HG02798 (cell line): ENCODE measurements around the gene GSE1.

Experiments used
- ATAC-seq: cut with Tn5 transposase; IDR thresholded peaks from one replicate; pipeline ENCODE4 v1.9.1; 2021; ENCODE audit warnings: mild to moderate bottlenecking; ENCODE audit not compliant: unreplicated experiment, poor library complexity

Gene GSE1

DNA sequence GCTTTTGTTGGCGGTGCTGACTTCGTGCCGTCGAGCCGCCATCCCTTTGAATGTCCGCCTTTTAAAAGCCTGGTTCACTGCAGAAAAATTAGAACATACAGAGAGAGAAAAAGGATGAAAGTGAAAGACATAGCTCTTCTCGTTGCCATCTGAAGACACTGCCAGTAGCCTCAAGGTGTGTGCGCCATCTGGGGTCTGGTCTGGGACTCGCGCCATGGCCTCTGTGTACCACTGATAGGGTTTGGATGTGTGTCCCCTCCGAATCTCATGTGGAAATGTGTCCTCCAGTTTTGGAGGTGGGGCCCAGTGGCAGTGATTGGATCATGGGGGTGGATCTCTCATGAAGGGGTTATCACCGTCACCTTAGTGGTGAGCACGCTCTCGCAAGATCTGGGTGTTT is 15.5 kb downstream of the GSE1 start:
- ATAC-seq, result no peak

DNA sequence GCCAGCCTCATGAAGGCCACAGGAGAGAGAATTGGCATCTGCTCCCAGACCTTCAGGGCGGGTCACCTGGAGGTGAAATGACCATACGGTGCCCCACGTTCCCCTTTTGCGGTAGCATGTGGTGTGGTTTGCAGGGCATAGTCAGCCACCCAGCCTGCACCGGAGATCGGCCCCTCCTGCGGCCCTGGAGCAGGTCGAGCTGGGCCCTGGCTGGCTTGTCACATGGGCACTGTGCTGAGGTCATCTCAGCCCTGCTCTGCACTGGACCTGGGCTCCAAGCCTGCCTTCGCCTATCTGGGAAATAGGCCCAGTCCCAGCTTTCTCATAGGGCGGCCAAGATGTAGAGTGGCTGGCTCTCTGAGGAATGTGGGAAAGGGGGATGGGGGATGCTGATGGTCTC is 16.2 kb downstream of the GSE1 start:
- ATAC-seq, result no peak

DNA sequence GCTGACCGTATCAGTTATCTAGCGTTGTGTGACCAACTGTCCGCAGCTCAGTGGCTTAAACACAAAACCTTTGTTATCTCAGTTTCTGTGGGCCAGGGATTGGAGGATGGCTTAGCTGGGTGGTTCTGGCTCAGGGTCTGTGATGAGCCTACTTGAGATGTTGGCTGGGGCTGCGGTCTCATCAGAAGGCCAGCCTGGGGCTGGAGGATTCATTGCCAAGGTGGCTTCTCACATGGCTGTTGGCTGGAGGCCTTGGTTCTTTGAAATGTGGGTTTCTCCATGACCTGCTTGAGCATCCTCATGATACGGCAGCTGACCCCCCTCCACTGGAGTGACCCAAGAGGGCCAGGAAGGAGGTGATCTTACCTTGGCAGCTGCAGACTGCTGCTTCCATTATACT is 16.7 kb downstream of the GSE1 start:
- ATAC-seq, result no peak

GRCh38 chr16:85631230-85631629 is 18.1 kb downstream of the GSE1 start:
- ATAC-seq, result no peak

DNA sequence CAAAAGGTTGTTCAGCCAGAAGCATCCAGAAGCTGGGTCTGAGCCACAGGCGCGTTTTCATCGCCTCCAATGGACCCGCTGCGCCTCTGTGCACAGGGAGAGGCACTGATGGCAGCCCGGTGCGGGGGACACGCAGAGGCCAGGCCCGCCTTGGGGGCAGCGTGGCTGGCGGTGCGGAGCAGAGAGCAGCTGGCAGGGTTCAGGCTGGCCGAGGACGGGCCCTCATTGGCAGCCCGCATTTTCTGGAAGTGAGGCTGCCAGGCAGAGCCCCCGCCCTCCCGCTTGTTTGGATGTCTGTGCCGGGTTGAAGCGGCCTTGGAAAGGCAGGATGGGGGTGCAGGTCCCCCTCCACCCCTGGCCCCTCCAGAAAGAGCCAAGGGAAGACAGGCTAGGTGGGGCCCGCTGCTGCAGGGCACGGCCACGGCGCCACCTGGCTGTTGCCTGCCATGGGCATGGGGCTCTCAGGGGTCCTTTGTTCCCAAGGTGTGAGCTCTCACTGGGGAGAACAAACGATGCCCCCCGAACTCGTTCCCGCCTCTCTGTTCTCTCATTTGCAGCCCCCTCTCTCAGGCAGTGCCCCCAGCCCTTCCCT is 18.8 kb downstream of the GSE1 start:
- no peak for ATAC-seq

- no peak for ATAC-seq
Observed at GRCh38 chr16:85632709-85633437, 19.8 kb downstream of the GSE1 start.

DNA sequence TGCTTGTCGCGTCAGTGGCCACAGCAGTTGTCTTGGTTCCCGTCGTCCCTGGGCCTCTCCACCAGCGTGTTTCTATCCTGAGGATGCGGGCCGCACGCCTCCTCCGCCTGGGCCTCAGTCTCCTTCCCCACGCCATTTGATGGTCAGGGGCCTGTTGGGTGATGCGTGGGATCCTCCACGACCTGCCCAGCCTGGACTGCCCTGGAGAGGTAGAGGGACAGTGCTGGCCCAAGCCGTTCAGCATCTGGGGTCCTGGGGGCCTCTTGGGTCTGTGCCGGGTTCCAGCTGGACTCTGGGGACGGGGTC is 20.3 kb downstream of the GSE1 start:
- no peak for ATAC-seq

GRCh38 chr16:85633888-85634287 is 20.8 kb downstream of the GSE1 start:
- no peak for ATAC-seq

- no peak for ATAC-seq
Observed at GRCh38 chr16:85634747-85635544, 21.8 kb downstream of the GSE1 start.

GRCh38 chr16:85635545-85636140 is 22.5 kb downstream of the GSE1 start:
- no peak for ATAC-seq

- no peak for ATAC-seq
Observed at GRCh38 chr16:85636234-85636812, 23.2 kb downstream of the GSE1 start.

DNA sequence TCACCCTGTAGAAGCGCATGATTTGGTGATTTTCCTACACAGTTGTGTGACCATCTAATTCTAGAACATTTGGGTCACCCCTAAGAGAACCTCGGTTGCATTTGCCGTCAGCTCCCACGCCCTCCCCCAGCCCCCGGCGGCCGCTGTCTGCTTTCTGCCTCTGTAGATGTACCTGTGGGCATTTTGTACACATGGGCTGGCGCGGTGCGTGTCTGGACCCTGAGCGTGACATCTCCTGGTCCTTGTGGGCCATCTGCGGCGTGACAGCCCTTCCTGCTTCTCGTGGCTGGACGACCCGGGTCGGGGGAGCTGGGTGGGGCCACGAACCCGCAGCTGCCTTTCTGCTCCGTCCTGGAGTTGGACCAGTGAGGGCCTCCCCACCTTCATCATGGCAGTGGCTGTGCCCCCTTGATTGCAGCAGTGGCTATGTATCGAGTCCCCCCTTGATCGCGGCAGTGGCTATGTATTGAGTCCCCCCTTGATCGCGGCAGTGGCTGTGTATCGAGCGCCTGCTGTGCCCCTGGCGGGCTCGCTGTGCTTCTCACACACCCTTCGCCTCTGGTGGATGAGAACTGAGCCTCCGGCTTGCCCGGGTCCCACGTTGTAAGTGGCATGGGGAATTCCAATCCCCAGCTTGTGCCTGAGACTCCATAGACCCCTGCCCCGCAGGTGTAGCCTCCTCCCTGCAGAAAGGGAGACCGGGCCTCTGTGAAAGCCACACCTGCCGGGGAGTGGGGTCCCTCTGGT is 24.1 kb downstream of the GSE1 start:
- ATAC-seq, result no peak

DNA sequence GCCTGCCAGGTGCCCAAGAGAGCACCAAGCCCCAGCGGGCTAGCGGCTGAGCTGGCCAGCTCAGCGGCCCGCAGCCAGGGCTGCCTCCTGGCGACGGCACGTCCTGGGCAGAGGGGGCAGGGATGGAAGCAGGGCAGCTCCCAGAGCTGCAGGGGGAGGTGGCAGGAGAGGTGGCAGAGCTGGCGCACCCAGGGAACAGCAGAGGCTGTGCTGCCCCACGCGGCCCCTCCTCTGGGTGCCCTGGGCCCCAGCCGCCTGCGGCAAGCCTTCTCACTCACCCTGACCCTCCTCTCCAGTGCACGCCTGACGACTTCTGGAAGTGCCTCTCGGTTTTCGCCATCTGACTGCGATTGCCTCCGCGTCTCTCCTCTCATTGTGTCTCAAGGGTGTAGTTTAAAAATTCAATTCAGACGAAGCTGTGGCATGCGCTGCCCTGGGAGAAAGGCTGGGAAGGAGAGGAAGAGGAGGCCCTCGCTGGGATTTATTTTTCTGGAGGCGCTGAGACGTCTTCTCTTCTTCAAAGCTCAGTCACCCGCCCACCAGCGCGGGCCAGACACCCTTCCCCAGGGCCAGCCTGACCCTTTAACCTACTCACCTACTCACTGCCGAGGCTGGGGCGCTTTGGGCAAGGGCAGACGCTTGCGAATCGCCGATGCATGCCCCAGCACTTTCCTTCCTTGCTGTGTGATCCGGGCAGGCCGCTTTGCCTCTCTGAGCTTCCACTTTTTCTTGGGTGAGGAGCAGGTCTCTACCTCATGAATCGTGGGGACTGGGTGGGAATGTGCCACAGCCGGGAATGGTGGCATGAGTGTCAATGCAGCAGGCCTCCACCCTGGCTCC is 24.9 kb downstream of the GSE1 start:
- no peak for ATAC-seq

GRCh38 chr16:85638695-85639409 is 25.7 kb downstream of the GSE1 start:
- ATAC-seq, result no peak

DNA sequence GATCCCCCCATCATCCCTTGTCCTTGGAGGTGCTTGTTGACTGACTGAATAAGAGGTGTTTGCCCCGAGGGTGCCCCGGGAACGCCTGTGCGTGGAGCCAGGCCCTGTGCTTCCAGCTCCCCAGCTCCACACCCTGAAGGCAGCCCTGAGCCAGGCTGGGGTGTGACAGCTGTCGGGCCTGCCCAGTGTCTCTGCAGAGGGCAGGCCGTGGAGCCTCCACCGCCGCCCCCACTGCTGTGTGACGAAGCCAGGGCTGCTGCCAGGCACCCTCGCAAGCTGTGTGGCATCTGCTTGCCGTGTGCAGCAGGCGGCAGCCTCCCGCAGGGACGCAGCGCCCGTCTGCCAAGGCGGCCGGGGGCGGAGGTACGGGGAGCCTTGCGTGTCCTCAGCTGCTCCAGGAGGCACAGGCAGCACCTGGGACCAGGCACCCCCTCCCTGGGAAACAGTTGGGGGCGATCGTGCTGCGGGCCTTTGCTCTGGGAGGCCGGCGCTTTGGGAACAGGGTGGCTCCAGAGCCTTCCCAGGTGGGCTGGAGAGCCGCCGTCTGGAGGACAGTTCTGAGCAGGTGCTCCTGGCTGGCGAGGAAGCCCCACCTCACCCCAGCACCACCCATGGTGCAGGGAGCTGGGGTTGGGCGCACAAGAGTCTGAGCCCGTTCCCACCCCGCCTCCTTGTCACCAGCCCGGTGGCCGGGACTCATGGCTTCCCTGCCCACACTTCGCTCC is 26.6 kb downstream of the GSE1 start:
- no peak for ATAC-seq

GRCh38 chr16:85640254-85640558 is 27.1 kb downstream of the GSE1 start:
- ATAC-seq, result no peak

GRCh38 chr16:85640585-85640984 is 27.5 kb downstream of the GSE1 start:
- no peak for ATAC-seq

DNA sequence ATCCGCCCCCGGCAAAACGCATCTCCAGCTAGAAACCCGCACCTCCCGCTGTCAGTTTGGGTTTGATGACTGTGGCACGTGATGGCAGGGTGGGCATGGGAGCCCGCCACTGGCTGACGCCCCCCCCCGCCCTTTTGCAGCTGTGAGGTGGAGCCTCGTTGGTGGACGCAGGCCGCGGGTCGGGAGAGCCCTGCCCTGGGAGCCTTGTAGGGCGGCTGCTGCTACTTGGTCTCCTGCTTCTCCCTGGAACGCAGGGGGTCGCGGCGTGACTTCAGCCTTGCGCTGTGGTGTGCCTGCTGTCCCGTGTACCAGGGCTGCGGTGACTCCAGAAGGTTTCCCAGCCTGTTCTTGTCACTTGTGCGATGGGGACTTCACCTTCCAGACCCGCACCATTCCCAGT is 28.2 kb downstream of the GSE1 start:
- ATAC-seq, result no peak
